Kidney tubule cell (primary cell): ENCODE results near the gene FAM83G.
A peak's percentile ranks its signal among the peaks of the same experiment; 100 is the strongest.

ENCODE experiments used
- DNase-seq: peaks from one replicate; pipeline ENCODE4 v3.0.0-alpha.2; 2018; ENCODE audit warnings: low spot score

Gene FAM83G

GRCh38 chr17:18954321-18954720 is 50.2 kb downstream of the FAM83G start:
- no peak for DNase-seq

GRCh38 chr17:18953231-18953728 is 51.3 kb downstream of the FAM83G start:
- DNase-seq = no peak

DNA sequence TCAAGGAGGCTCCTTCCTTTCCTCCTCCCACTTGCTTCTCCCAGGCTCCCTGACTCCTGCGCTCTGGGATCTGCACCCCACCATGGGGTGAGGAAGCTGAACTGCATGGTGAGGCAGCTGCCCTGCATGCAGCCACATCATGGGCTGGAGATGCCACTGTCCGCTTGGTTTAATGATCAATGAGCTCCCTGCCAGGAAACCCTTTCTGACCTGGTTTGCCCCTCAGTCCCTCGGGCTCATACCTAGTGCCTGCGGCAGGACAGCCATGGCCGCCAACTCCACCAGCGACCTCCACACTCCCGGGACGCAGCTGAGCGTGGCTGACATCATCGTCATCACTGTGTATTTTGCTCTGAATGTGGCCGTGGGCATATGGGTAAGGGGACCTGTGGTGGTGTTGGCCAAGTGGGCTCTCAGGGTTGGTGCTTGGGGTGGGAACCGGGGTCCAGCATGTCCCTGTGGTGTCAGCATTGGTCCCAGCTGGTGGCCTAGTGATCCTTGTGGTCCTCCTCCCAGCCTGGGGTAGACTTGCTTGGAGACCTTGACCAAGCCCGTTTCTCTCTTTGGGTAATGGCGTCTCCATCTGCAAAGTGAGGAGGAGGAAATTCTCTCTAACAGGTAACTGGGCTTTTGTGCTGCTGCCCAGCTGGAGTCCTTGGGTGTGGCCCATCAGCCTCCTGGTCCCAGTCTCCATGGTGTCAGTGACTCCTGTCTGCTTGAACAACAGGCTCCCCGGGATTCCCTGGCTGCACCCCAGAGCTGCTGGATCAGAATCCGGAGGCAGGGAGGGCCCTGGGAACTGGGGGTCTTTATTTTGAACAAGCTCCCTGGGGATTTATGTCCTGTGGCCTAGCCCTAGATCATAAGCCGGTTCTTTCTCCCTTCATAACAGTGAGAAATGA is 52.4 kb downstream of the FAM83G start, which contains the start of gene SLC5A10:
Gene SLC5A10, plus strand, starts transcription at position 225 of the 902 bp plus-strand sequence. Its CDS starts 41 bp downstream, at position 266.
- DNase-seq = peak; percentile 89

- DNase-seq = peak; percentile 96
Observed at GRCh38 chr17:18950944-18951905, 53.3 kb downstream of the FAM83G start.

DNA sequence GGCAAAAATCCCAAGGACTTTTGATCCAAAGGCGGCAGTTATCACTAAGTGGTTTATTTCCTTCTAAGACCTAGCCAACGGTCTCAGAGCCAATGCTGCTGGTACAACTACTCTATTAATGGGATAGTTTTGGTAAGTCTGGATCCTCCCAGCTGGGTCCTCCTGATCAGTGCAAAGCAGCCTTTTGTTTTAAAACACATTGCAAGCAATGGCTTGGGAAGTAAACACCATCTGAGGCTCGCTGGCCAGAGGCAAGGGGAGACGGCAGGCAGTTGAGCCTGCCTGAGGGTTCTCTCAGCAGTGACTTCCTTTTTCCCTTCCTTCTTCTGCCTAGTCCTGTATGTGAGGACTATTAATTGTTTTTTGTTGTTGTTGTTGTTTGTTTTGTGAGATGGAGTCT is 54.2 kb downstream of the FAM83G start:
- DNase-seq = no peak

GRCh38 chr17:18949566-18949965 is 55.0 kb downstream of the FAM83G start:
- no peak for DNase-seq

GRCh38 chr17:18948476-18949006 is 56.0 kb downstream of the FAM83G start:
- no peak for DNase-seq

DNA sequence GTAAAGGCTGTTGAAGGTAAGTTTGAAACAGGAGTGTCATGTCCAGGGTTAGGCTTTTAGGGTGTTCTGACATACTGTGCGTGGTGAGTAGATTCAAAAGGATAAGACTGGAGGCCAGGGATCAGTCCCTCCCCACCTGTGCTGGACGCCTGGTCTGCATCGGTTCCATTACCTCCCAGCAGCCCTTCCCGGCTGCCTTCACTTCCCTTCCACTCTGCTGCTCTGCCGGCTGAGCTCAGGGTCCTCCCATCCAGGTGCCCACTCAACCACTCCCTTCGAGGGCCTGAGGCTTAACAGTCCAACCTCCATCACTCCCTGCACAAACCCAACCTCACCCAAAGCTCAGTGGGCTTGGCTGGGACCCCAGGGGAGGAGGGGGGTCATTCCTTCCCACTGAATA is 56.7 kb downstream of the FAM83G start:
- DNase-seq = no peak

GRCh38 chr17:18946536-18946935 is 58.0 kb downstream of the FAM83G start:
- DNase-seq = peak; percentile 46

DNA sequence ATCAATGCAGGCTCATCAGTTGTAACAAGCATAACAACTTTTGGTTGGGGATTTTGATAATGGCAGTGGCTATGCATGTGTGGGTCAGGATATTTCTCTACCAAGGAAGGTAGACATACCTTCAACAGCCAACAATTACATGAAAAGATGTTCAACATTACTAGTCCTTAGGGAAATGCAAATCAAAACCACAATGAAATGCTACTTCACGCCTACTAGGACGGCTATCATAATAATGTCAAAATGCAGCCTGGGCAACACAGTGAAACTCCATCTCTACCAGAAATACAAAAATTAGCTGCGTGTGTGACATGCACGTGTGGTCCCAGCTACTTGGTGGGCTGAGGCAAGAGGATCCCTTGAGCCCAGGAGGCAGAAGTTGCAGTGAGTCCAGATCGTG is 59.9 kb downstream of the FAM83G start:
- no peak for DNase-seq

DNA sequence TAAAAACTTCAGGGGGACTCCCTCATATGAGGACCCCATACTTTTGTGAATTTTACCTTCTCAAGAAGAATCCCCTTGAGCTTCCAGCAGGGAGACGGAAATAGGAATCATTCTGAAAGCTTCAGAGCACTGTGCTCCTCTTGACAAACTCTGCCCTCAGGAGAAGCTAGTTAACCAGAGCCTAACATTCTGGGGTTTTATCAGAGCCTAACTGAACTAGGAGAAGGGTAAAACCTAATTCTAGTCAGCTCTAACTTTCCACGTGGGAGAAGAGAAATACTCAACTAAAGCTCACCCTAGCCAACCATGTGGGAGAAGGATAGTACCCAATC is 65.9 kb downstream of the FAM83G start:
- no peak for DNase-seq

- DNase-seq = no peak
Observed at GRCh38 chr17:18937981-18938691, 66.4 kb downstream of the FAM83G start.

GRCh38 chr17:18933102-18934058 is 71.2 kb downstream of the FAM83G start:
- no peak for DNase-seq

GRCh38 chr17:18932360-18933055 is 72.1 kb downstream of the FAM83G start:
- no peak for DNase-seq

DNA sequence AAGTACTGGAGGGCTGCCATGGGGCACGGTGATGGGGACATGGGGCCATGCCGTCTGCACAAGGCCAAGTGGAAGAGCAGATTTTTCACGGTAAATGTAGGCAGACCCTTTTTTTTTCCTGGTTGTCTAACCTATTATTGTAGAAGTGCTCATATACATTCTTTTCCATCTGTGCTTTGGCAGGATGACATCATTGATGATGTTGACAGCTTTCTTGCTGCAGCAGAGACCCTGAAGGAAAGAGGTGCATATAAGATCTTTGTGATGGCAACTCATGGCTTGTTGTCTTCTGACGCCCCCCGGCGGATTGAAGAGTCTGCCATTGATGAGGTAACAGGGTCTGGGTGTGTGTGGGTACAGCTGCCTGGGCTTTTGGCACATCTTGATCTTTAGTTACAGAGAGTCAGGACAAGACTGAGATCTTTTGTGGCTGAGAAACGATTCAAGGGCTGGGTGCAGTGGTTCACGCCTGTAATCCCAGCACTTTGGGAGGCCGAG is 75.9 kb downstream of the FAM83G start:
- no peak for DNase-seq

GRCh38 chr17:18925187-18925586 is 79.4 kb downstream of the FAM83G start:
- no peak for DNase-seq

DNA sequence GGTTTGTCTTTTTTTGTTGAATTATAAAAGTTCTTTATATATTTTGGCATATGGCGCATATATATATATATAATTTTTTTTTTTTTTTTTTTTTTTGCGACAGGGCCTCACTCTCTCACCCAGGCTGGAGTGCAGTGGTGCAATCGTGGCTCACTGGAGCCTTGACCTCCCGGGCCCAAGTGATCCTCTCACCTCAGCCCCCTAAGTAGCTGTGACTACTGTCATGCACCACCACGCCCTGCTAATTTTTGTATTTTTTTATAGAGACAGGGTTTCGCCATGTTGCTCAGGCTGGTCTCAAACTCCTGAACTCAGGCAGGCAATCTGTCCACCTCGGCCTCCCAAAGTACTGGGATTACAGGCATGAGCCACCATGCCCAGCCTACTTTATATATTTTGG is 82.0 kb downstream of the FAM83G start:
- DNase-seq = peak; percentile 33

- peak; percentile 92 for DNase-seq
Observed at GRCh38 chr17:18921912-18922451, 82.6 kb downstream of the FAM83G start.

GRCh38 chr17:18921485-18921884 is 83.1 kb downstream of the FAM83G start:
- no peak for DNase-seq
